B cell (primary cell): ENCODE data around the gene PRM2. TPM values are rescaled to one million over a fixed set of nuclear protein-coding genes. Genes with fewer than 3 reads are reported as not detected.
A peak's percentile ranks its signal among the peaks of the same experiment; 100 is the strongest.

Experiments
- ATAC-seq: fragments of 200-7000 bp; cut with Tn5 transposase; one replicate; pipeline ENCODE4 v1.10.0; 2021; ENCODE audit warnings: low read depth, mild to moderate bottlenecking, moderate number of reproducible peaks, moderate library complexity
- CTCF ChIA-PET: fragments of 350-600 bp; sonication (Branson Sonifier 250); formaldehyde crosslinking; loops from one replicate; lab custom pipeline; 2021; ENCODE audit warnings: antibody characterized with exemption, inconsistent platforms; lab: Charles Lee
- POLR2A ChIA-PET: fragments of 350-600 bp; sonication (Branson Sonifier 250); formaldehyde crosslinking; loops from one replicate; lab custom pipeline; 2021; ENCODE audit warnings: antibody characterized with exemption; lab: Charles Lee
- DNase-seq: peaks from one replicate; pipeline ENCODE4 v3.0.0; 2013
- H2AFZ ChIP-seq: 2 replicates; pipeline ENCODE4 v1.6.1; 2012; ENCODE audit warnings: mild to moderate bottlenecking, low read depth, low read length; ENCODE audit not compliant: insufficient read depth, poor library complexity, severe bottlenecking
- H3K27ac ChIP-seq, 2 donors: 1 replicate in 1 of 2; 2 replicates in 1 of 2; pipeline ENCODE4 v1.5.1; 2012 to 2013; ENCODE audit warnings: low read length in 2 of 2, mild to moderate bottlenecking in 2 of 2, moderate library complexity in 1 of 2
- H3K27me3 ChIP-seq, 4 experiments: fragments of 200-600 bp in 1 of 4; sonication (generic) in 1 of 4; replicated peaks in 1 of 4; 1 replicate in 2 of 4; 2 replicates in 2 of 4; pipeline versions ENCODE4 v1.6.1 to v1.7.0; 2013 to 2016; ENCODE audit warnings: low read length in 3 of 4, mild to moderate bottlenecking in 2 of 4, mixed read lengths in 1 of 4, moderate library complexity in 1 of 4; ENCODE audit not compliant: insufficient read depth in 4 of 4, control insufficient read depth in 3 of 4; ENCODE audit errors: control extremely low read depth in 1 of 4
- H3K36me3 ChIP-seq, 2 experiments: replicated peaks in 1 of 2; 1 replicate in 1 of 2; 2 replicates in 1 of 2; pipeline versions ENCODE4 v1.6.1 to v1.7.1; 2013; ENCODE audit warnings: low read length in 1 of 2; ENCODE audit not compliant: insufficient read depth in 2 of 2, control insufficient read depth in 1 of 2; ENCODE audit errors: control extremely low read depth in 1 of 2, extremely low read depth in 1 of 2
- H3K4me1 ChIP-seq, 2 donors: fragments of 200-600 bp in 1 of 2; sonication (generic) in 1 of 2; 1 replicate in 1 of 2; 2 replicates in 1 of 2; pipeline versions ENCODE4 v1.5.1 to v1.6.1; 2013 to 2017; ENCODE audit warnings: low read length in 2 of 2; ENCODE audit not compliant: control insufficient read depth in 2 of 2, insufficient read depth in 2 of 2
- H3K4me2 ChIP-seq: replicated peaks from 2 replicates; pipeline ENCODE3; 2012; ENCODE audit warnings: mild to moderate bottlenecking, low read depth, low read length; ENCODE audit not compliant: poor library complexity, severe bottlenecking
- H3K4me3 ChIP-seq, 5 experiments: fragments of 200-600 bp in 1 of 5; sonication (generic) in 1 of 5; 1 replicate in 3 of 5; 2 replicates in 2 of 5; pipeline versions ENCODE4 v1.5.1 to v1.7.0; 2011 to 2016; ENCODE audit warnings: low read length in 4 of 5, mild to moderate bottlenecking in 4 of 5, low read depth in 2 of 5, control low read depth in 1 of 5, moderate library complexity in 1 of 5; ENCODE audit not compliant: insufficient read depth in 1 of 5; ENCODE audit errors: control extremely low read depth in 1 of 5, extremely low read depth in 1 of 5
- H3K79me2 ChIP-seq: fragments of 200-600 bp; sonication (generic); one replicate; pipeline ENCODE4 v1.6.0; 2016; ENCODE audit warnings: low read length; ENCODE audit not compliant: control insufficient read depth, insufficient read depth
- H3K9ac ChIP-seq: fragments of 200-600 bp; sonication (generic); 2 replicates; pipeline ENCODE4 v1.6.1; 2017; ENCODE audit warnings: mild to moderate bottlenecking, low read length, moderate library complexity
- H3K9me3 ChIP-seq, 3 donors: one replicate each; pipeline versions ENCODE4 v1.6.1 to v1.7.1; 2013; ENCODE audit warnings: low read length in 2 of 3; ENCODE audit not compliant: control insufficient read depth in 2 of 3, insufficient read depth in 1 of 3; ENCODE audit errors: control extremely low read depth in 1 of 3
- H4K20me1 ChIP-seq: 2 replicates; pipeline ENCODE4 v1.6.0; 2012; ENCODE audit warnings: mild to moderate bottlenecking, low read length; ENCODE audit not compliant: insufficient read depth, control insufficient read depth, poor library complexity, severe bottlenecking
- H3K27ac Mint-ChIP-seq: one replicate; pipeline ENCODE4 v1.8.0; 2021; ENCODE audit warnings: mixed read lengths
- H3K27me3 Mint-ChIP-seq: one replicate; pipeline ENCODE4 v1.8.0; 2021; ENCODE audit warnings: mixed read lengths
- H3K4me1 Mint-ChIP-seq: one replicate; pipeline ENCODE4 v1.8.0; 2021; ENCODE audit warnings: mixed read lengths
- H3K4me3 Mint-ChIP-seq: one replicate; pipeline ENCODE4 v1.8.0; 2021; ENCODE audit warnings: mixed read lengths
- H3K9me3 Mint-ChIP-seq: one replicate; pipeline ENCODE4 v1.8.0; 2022; ENCODE audit warnings: mixed read lengths; ENCODE audit not compliant: insufficient read depth
- EZH2 ChIP-seq: IDR thresholded peaks from 2 replicates; pipeline ENCODE4 v1.6.1; 2012; ENCODE audit warnings: borderline replicate concordance, low read depth, mild to moderate bottlenecking, moderate library complexity, low read length; ENCODE audit not compliant: insufficient read depth, poor library complexity, severe bottlenecking
- WGBS: methylation state at CpG from one replicate; pipeline ENCODE4 v1.1.5; 2013; ENCODE audit warnings: missing lambda C conversion rate; ENCODE audit not compliant: insufficient coverage; 5-methylcytosine and 5-hydroxymethylcytosine counted together
- intact Hi-C: fragments of 100-400 bp; cut with micrococcal nuclease; formaldehyde crosslinking; loops from one replicate; pipeline ENCODE4 v1.10.0; 2022
- polyA plus RNA-seq: library from polyadenylated mRNA; depleted of rRNA; stranded (reverse); fragments of >200 nt; gene quantifications from 2 replicates; pipeline ENCODE4 v1.2.3, GENCODE V29; 2012
- total RNA-seq, 2 donors: library from RNA; stranded (reverse); fragments of 120-200 nt in 1 of 2; gene quantifications; 1 replicate in 1 of 2; 2 replicates in 1 of 2; pipeline versions ENCODE4 v1.2.3 to v1.2.4, GENCODE V29; 2013 to 2022
- TF ChIP-seq, protein P1 (sequence below): fragments of 200-600 bp; IDR thresholded peaks from one replicate; pipeline ENCODE4 v1.8.0; 2022; ENCODE audit warnings: antibody characterized with exemption, mild to moderate bottlenecking

Gene PRM2
- total and polyA plus RNA-seq, 2 donors (not counting 1 experiment from before 2014, with no cell fraction given), result not detected

DNA sequence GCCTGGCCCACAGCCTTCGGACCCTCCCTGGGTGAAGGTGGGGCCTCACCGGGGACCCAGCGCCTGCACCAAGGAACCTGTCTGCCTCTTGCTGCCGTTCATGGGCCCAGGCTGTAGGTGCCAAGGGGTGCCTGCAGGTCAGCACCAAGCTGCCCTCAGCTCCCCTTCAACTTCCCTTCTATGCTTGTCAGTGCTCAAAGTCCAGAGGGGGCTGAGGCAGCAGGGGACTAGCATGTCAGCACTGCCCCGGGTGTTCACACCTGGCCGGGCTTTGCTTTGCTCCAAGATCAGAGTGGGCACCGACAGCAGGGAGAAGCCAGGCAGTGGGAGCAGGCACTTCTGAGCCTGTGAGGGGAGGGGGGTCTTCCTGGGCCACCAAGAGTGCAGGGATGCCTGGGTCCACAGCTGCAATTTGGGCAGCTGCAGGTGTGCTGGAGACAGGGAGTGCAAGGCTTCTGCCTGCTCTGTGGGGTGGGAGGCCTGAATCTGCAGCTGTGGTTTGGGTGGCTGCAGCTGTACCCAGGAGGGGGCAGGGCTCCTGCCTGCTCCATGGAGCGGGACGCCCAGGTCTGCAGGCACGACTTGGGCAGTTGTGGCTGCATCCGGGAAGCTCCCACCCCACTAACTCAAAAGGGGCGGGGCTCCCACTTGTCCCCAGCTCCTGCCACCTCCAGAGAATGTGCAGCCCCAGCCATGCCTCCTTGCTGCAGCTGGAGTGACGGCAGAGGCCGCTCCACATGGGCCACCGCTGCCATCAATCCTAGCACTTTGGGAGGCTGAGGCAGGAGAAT, 32.4 kb upstream of the PRM2 start:
- H3K36me3 ChIP-seq, result no peaks in the 10 kb centered on the region
- peaks cover 74% of the 10 kb centered on the region for H3K4me1 Mint-ChIP-seq
- H3K4me3 Mint-ChIP-seq, result peak overlapping the region; percentile 60

More for the DNA sequence above, 32.4 kb upstream of the PRM2 start:
- intact Hi-C loops, result no loop called here
- Histone ChIP-seq H2AFZ (no peak overlapping the region), H3K27ac (peak overlapping the region; percentile 91 to 96), H3K79me2 (no peaks in the 10 kb centered on the region), H3K4me1 (peaks cover 74 to 86% of the 10 kb centered on the region in 2 donors), H3K9me3 (peaks cover 0 to 24% (median 7%) of the 10 kb centered on the region in 3 donors), H3K27me3 (no peaks in the 10 kb centered on the region), H3K9ac (peak overlapping the region; percentile 25), H3K4me2 (peak overlapping the region; percentile 73), H4K20me1 (no peaks in the 10 kb centered on the region), H3K4me3 (peak overlapping the region in 1 of 5 experiments; percentile 15)
- 31% methylated on average over 15 of the region's 15 CpGs for WGBS
- DNase-seq (peak; percentile 79), ATAC-seq (peak; percentile 55)
- ChIA-PET POLR2A (interaction anchor here (0.9 to 6.8 kb wide), 6 partner anchors 10 to 52 kb away, joined by 3 to 118 read pairs (median 52); partner anchors contain the start of gene SOCS1), CTCF (interaction anchor here (0.7 to 6.9 kb wide), 10 partner anchors 10 to 355 kb away, joined by 3 to 136 read pairs (median 5); partner anchors contain the start of gene SOCS1)
- Mint-ChIP-seq H3K27ac (peak overlapping the region; percentile 90), H3K27me3 (no peaks in the 10 kb centered on the region), H3K9me3 (no peaks in the 10 kb centered on the region)
- TF ChIP-seq EZH2, result no peak
- TF ChIP-seq, protein P1, sequence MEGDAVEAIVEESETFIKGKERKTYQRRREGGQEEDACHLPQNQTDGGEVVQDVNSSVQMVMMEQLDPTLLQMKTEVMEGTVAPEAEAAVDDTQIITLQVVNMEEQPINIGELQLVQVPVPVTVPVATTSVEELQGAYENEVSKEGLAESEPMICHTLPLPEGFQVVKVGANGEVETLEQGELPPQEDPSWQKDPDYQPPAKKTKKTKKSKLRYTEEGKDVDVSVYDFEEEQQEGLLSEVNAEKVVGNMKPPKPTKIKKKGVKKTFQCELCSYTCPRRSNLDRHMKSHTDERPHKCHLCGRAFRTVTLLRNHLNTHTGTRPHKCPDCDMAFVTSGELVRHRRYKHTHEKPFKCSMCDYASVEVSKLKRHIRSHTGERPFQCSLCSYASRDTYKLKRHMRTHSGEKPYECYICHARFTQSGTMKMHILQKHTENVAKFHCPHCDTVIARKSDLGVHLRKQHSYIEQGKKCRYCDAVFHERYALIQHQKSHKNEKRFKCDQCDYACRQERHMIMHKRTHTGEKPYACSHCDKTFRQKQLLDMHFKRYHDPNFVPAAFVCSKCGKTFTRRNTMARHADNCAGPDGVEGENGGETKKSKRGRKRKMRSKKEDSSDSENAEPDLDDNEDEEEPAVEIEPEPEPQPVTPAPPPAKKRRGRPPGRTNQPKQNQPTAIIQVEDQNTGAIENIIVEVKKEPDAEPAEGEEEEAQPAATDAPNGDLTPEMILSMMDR, result no peak
